Stimulated activated CD8-positive, alpha-beta memory T cell treated with anti-CD3 and anti-CD28 coated beads, Interleukin-4, amount 100 ng/mL, for 24 hours (primary cell): Measurements from ENCODE around the gene HNRNPL.
A peak's percentile ranks its signal among the peaks of the same experiment; 100 is the strongest.
"Not testable (repeated sequence)": the region's sequence is repeated elsewhere in the genome, so short reads cannot be mapped to it uniquely, and the experiment has no call there.

Source experiments
- DNase-seq: peaks from one replicate; pipeline ENCODE4 v3.0.0-alpha.2; 2020; ENCODE audit warnings: low read depth

HNRNPL gene

DNA sequence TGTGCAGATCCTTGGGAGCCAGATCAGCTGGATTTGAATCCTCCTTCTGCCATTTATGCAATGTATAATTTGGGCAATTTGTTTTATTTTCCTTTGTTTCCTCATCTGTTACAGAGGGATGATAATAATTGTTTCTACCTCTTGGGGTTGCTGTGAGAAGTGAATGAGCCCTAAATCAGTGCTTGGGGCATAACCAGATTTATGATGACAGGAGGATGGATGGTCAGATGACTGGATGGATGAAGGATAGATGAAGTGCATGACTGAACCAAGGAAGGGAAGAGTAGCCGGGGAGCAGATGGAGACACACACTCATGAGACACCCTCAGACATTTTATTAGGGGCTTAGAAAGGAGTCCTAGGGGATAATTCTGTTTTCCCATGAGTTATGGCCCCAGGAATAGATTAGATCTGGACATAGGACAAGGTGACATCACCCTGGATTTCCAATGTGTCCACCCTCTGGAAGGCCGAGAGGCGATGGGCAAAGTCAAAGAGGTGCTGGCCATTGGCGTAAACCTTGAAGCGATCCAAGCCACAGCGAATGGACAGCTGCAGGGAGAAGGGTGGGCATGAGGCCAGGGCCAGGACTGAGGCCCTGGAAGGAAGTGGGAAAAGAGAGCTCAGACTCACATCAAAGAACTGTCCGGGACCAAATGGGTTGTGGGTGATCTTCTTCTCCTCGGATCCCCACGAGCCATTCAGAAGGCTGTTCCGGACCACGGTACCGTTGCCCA is 48.3 kb downstream of the HNRNPL start:
- no peak for DNase-seq

DNA sequence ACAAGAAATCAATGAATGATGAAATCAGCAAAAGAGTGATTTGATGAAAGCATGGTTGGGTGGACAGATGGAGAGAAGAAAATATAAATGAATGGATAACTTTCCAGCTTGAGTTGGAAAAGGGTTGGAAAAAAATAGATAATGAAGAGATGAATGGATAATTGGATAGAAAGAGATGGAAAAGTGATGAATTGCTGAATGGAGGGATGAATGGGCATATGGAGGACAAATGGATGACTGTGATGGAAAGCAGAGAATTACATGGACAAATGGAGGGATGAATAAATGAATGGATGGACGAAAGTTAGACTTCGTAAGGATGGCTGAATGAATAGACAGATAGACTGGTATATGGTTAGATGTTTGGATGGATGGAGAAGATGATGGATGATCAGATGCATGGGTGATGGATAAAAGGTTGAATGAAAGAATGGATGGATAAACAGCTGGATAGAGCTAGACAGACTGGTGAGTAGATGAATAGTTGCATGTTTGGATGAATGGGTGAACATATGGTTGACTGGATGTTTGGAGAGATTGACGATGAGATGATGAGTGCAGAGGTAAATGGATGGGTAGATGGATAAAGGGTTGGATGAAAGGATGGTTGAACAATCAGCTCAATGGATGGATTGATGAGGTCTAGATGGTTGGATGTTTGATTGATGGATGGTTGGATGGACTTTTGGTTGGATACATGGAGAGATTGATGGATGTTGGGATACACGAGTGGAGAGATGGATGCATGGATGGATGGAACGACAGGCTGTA is 49.0 kb downstream of the HNRNPL start:
- DNase-seq: no peak

DNA sequence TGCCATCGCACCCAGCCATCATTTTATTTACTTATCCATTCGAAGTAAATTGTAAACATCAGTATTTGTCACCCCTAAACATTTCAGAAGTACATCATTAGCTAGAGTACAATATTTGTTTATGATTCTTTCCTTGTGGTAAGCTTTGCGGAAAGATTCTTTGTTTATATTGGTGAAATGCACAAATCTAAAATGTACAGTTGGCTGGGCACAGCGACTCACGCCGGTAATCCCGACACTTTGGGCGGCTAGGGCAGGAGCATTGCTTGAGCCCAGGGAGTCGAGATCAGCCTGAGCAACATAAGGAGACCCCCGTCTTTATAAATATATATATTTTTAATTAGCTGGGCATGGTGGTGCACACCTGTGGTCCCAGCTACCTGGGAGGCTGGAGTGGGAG is 50.7 kb downstream of the HNRNPL start:
- no peak for DNase-seq

DNA sequence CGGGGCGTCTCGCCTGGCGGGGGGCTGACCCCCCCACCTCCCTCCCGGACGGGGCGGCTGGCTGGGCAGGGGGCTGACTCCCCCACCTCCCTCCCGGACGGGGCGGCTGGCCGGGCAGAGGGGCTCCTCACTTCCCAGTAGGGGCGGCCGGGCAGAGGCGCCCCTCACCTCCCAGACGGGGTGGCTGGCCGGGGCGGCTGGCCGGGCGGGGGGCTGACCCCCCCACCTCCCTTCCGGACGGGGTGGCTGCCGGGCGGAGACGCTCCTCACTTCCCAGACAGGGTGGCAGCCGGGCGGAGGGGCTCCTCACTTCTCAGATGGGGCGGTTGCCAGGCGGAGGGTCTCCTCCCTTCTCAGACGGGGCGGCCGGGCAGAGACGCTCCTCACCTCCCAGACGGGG is 52.0 kb downstream of the HNRNPL start:
- not testable (repeated sequence) for DNase-seq

DNA sequence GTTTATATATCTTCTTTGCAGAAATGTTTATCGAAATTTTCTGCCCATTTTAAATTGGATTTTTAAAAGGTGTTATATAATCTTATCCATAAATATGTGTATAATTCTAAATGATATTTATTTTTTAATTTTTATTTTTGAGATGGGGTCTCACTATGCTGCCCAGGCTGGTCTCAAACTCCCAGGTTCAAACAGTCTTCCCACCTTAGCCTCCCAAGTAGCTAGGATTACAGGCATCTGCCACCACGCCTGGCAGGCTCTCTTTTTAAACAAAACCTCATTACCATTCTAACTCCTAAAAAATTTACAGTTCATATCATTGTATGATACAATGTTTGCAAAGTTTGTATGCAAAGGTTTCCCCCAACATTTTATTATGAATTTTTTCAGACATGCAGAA is 53.6 kb downstream of the HNRNPL start:
- DNase-seq: no peak

DNA sequence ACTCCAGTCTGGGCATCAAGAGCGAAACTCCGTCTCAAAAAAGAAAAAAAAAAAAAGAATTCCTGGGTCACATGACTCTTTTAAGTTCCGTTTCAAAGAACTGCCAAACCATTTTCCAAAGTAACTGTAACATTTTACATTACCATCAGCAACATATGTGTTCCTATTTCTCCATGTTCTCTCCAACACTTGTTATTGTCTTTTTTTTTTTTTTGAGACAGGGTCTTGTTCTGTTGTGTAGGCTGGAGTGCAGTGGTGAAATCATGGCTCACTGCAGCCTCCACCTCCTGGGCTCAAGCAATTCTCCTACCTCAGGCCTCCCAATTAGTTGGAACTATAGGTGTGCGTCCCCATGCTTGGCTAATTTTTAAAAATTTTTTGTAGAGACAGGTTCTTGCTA is 54.2 kb downstream of the HNRNPL start:
- no peak for DNase-seq

DNA sequence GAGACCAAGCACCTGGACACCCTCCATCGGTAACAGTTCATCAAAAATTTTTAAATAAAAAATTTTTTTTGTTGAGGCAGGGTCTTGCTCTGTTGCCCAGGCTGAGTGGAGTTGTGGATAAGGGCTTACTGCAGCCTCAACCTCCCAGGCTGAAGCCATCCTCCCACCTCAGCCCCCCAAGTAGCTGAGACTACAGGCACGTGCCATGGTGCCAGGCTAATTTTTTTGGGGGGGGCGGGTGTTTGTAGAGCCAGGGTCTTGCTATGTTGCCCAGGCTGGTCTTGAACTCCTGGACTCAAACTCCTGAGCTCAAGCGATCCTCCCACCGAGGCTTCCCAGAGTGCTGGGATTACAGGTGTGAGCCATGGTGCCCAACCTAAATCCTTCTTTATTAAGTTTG is 56.1 kb downstream of the HNRNPL start:
- DNase-seq: no peak

DNA sequence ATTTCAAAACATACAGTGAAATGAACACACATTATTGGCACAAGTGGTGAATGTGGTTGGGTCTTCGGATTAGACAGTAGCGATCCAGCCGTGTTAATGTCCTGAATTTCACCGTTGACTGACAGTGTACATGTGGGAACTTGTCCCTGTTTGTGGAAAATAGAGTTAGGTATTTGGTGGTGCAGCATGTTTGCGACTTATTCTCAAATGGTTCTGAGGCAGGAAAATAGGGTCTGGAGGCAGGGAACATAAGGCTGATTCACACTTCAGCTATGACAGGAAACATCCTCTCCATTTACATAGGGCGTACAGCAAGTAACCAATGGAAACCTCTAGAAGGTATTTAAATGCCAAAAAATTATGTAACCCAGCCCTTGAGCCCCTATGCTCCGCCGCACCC is 56.6 kb downstream of the HNRNPL start:
- DNase-seq: no peak

DNA sequence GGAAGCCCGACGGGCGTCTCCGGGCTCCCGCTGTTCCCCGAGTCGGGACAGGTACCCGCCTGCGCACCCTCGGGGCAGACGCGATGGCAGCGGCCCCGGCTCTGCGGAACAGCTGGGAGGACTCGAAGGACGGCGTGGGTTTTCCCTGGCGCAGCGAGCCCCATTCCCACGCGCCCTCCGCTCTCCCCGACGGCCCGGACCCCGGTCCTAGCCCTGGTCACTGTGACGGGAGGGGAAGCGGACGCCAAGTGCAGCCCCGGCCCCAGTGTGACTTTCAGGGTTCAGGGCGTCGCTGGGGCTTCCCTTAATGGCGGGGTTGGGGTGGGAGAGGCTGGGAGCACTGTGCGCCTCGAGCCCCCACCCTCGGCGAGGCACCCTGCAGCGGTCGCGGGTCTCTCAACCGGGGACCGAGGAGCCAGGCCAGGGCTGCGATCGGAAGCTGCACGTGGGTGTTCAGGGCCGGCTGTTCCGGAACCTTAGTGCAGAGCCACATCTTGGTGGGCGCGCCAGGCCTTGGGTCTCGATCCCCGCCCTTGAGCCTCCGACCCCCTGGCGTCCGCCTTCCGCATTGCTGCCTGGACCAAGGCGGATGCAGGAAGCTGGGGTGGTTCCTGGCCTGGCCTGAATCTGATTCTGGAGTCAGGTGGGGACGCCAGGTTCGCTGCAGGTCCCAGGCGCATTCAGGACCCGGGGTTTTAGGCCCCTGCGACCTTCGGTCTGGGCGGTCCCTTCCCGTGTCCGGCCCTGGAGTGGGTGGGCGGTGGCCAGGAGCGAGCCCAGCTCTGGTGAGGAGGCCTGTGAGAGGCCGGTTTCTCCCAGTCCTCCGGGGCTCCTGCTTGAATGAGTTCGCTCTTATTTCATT is 57.3 kb downstream of the HNRNPL start:
- DNase-seq: peak; percentile 30

DNA sequence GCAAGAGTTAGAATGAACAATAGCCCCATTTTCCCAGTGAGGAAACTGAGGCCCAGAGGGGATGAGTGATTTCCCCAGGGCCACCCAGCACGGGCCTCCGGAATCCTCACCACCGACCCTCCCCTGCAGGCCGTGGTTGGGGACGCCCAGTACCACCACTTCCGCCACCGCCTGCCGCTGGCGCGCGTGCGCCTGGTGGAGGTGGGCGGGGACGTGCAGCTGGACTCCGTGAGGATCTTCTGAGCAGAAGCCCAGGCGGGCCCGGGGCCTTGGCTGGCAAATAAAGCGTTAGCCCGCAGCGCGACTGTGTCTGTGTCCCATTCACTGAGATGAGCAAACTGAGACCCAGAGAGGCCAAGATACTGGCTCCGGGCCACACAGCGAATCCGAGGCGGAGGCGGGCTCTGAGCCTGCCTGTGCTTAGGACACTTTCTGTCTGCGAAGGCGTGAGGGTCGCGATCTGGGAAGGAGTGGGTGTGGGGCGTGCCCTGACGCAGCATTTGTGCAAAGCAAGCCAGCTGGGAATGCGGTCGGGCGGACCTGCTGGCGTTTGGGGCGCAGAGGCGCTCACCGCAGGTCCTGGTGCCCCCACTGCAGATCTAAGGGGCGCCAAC is 58.2 kb downstream of the HNRNPL start:
- not testable (repeated sequence) for DNase-seq

DNA sequence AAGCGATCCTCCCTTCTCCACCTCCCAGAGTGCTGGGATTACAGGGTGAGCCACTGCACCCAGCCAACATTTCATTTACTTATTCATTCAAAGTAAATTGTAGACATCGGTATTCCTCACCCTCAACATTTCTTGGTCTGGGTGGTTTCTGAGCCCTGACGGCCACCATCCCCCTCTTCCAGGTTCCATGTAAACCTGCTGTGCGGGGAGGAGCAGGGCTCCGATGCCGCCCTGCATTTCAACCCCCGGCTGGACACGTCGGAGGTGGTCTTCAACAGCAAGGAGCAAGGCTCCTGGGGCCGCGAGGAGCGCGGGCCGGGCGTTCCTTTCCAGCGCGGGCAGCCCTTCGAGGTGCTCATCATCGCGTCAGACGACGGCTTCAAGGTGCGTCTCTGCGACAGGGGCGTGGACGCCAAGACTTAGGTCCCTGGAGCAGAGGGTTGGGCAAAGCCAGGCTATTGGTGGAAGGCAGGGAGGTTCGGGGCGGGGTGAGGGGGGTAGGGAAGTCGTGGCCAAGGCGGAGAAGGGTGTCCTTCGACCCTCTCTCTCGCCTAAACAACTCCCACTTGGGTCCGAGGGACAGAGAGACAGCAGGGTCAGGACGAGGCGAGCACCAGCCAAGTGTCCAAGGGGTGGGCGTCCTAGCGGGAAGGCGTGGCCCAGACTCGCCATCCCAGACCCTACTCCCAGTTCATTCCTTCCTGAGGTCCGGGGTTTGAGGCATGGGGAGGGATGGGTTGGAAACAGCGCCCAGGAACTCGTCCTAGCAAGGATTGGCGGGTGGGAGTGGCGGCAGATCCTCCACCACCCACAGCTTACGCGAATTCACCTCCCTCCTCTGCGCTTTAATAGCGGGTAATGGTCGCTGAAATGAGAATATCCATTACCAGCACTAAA is 59.0 kb downstream of the HNRNPL start:
- DNase-seq: not testable (repeated sequence)

DNA sequence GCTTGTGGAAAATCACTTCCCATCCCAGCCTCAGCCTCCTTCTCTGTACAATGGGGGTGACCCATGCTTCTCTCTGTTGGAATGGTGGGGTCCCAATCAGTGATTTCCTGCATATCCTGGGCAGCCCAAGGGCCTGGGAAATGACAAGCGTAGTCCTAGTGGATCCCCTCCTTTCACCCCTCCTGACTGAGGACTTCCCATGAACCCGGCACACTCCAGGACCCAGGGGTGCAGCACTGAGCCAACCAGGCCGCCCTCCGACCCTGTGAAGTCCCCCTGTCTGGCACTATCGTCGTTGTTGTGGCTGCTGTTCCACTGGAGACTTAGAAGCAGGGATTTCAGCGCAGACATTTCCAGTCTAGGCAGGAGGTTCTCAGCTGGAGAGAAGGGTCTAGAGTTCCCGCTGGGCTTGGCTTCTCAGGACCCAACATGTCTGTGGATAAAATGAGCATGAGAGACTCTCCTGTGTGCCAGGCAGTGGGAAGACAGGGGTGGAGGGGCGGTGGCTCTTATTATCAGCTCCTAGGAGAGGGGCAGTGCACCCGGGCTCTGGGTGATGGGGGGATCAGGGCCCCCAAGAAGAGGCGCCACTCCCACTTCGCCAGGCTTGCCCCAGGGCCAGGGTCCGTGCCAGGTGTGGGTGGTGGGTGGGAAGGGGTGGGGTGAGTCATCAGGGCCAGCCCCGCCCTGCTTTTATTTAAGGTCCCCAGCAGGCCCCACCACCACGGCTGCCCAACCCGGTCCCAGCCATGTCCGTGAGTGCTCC is 61.1 kb downstream of the HNRNPL start, which contains the start of gene LGALS7B:
TSS of gene LGALS7B (plus strand) at position 723 of the 766 bp plus-strand sequence. CDS start at position 750, 27 bp downstream.
- no peak for DNase-seq

DNA sequence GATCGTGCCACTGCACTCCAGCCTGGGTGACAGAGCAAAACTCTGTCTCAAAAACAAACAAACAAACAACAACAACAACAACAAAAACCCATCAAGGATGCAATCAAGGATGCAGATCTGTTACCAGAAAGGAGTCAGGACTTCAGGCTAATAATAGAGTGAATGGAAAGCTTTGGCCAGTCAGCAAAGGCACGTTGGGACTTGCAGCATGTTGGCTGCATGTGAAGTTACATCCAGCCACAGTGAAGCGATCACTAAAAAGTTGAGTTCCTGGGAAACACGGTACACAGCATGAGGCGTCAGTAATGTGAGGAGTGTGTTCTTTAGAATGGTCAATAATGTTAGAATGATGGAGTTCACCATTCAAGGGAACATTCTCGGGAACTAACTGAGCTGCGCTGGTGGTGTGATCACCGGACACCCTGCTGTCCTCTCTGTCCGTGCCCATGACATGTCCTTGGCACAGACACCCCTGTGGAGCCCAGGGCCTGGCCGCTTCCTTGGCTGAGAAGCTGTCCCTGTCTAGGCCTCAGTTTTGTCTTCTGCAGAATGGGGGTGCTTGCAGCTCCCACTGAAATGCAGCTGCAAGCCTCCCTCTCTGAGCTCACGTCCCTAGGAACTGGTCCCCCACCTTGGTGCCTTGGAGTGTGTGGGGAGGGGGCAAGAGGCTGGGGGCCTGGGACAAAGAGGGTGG is 63.1 kb downstream of the HNRNPL start:
- no peak for DNase-seq
